SKM-1 treated with dmso at 0.1 percent for 144 hours (cell line): ENCODE results near the gene SIRT1.
"Not testable (repeated sequence)": the region's sequence is repeated elsewhere in the genome, so short reads cannot be mapped to it uniquely, and the experiment has no call there.

ENCODE experiments used
- DNase-seq: peaks from one replicate; lab custom pipeline; 2025; ENCODE audit not compliant: unreplicated experiment; lab: John Stamatoyannopoulos, UW

SIRT1 gene

GRCh38 chr10:67875340-67876238 lies 8.9 kb upstream of the SIRT1 start:
- no peak for DNase-seq

GRCh38 chr10:67877421-67877820 lies 7.0 kb upstream of the SIRT1 start:
- DNase-seq, result not testable (repeated sequence)

- DNase-seq, result no peak
Measured at GRCh38 chr10:67878133-67878532, 6.3 kb upstream of the SIRT1 start.

GRCh38 chr10:67883710-67884312 lies 645 bp upstream of the SIRT1 start:
- peak; percentile 66 for DNase-seq

GRCh38 chr10:67884842-67885670 lies 600 bp downstream of the SIRT1 start:
- peak; percentile 76 for DNase-seq

GRCh38 chr10:67893637-67894036 lies 9.2 kb downstream of the SIRT1 start:
- no peak for DNase-seq

- DNase-seq, result no peak
Measured at GRCh38 chr10:67903581-67903980, 19.1 kb downstream of the SIRT1 start.

- DNase-seq, result no peak
Measured at GRCh38 chr10:67912331-67912946, 28.0 kb downstream of the SIRT1 start.

- no peak for DNase-seq
Measured at GRCh38 chr10:67914777-67915340, 30.4 kb downstream of the SIRT1 start.

- DNase-seq, result no peak
Measured at GRCh38 chr10:67917169-67917568, 32.7 kb downstream of the SIRT1 start.

- no peak for DNase-seq
Measured at GRCh38 chr10:67917679-67918078, 33.2 kb downstream of the SIRT1 start.

- no peak for DNase-seq
Measured at GRCh38 chr10:67921065-67921464, 36.6 kb downstream of the SIRT1 start.

GRCh38 chr10:67923551-67923950 lies 39.1 kb downstream of the SIRT1 start:
- no peak for DNase-seq

- DNase-seq, result no peak
Measured at GRCh38 chr10:67924136-67924535, 39.7 kb downstream of the SIRT1 start.

- no peak for DNase-seq
Measured at GRCh38 chr10:67925449-67926005, 41.1 kb downstream of the SIRT1 start.

- no peak for DNase-seq
Measured at GRCh38 chr10:67926951-67927350, 42.5 kb downstream of the SIRT1 start.

GRCh38 chr10:67933199-67933598 lies 48.7 kb downstream of the SIRT1 start:
- no peak for DNase-seq

- DNase-seq, result no peak
Measured at GRCh38 chr10:67934336-67934735, 49.9 kb downstream of the SIRT1 start.

- DNase-seq, result no peak
Measured at GRCh38 chr10:67935223-67935622, 50.8 kb downstream of the SIRT1 start.

GRCh38 chr10:67936416-67936815 lies 52.0 kb downstream of the SIRT1 start:
- no peak for DNase-seq
